ENCODE measurements around the gene REXO5. TPM values are rescaled to one million over a fixed set of nuclear protein-coding genes. Genes with fewer than 3 reads are reported as not detected.
"Not testable (repeated sequence)": the region's sequence is repeated elsewhere in the genome, so short reads cannot be mapped to it uniquely, and the experiment has no call there.

Gene REXO5
- total and polyA plus RNA-seq, 5 donors from 2014 or later: 0.34 to 1.7 (median 1.3) TPM

DNA sequence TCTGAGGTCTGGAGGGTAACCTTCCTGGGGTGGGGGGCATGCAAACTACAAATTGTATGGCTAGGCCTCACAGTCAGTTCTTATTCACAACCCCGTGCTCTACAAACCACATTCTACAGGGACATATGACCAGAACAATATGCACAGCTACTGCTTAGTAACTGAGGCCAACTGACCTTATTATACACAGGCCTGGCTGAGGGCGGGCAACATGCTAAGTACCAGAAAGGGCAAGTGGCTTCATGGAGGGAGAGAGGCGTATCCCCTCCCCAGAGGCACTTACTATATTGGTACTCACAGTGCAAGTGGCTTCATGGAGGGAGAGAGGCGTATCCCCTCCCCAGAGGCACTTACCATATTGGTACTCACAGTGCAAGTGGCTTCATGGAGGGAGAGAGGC lies 54.7 kb downstream of the REXO5 start:
- not testable (repeated sequence) for H3K9me3 Mint-ChIP-seq; H3K27ac ChIP-seq (ENCODE audit: insufficient read depth, low read length, poor library complexity, severe bottlenecking); H3K4me1 ChIP-seq (ENCODE audit: control insufficient read depth, insufficient read depth, low read length, poor library complexity, severe bottlenecking); H3K4me3 Mint-ChIP-seq; H3K27me3 Mint-ChIP-seq; H3K4me3 ChIP-seq (ENCODE audit: low read depth, low read length); DNase-seq; H3K27ac Mint-ChIP-seq; H3K9me3 ChIP-seq (ENCODE audit: control insufficient read depth in 2 of 2, low read length in 2 of 2); H3K27me3 ChIP-seq (ENCODE audit: control insufficient read depth, insufficient read depth, low read length); ATAC-seq (ENCODE audit: low read depth in 2 of 2)
- peaks cover 40% of the 10 kb centered on the region for H3K36me3 Mint-ChIP-seq
- peaks cover 11 to 21% (median 19%) of the 10 kb centered on the region in 4 donors for H3K4me1 Mint-ChIP-seq
- H3K36me3 ChIP-seq (ENCODE audit: control insufficient read depth, insufficient read depth, low read length): peaks cover 17% of the 10 kb centered on the region

DNA sequence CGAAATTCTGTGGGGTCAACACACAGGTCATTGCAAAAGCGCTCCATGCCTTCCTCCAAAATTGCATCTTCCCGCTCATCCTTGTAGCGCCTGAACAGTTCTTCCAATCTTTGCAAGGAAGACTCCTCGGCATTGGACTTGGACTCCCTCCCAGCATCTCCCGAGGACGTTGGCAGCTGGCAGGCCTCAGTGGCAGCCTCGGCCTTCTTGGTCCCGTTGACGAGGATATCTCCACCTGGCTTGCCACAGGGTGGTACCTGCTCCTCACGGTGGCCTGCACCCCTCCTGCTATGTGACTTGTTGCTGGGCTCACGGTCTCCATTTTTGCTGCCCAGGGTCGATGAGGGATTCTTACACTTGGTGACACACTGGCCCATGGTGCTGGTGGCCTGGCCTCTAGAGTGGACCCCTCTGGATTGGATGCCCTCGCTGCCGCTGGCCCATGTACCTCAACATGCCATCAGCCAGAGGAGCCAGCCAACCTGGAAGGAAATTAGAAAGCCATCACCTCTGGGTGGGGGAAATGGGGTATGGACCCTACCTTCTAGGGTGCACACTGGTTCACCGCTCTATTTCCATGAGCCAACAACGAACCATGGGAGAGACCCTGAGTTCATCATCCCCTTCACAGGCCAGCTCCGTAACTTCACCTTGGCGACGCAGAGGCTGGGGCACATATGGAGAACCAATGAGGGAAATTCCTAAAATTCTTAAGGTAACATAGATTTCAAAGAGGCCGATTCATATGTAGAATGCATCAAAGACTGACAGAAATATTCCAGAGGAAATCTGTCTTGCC lies 56.0 kb downstream of the REXO5 start:
- Mint-ChIP-seq H3K4me1 (peaks cover 11 to 28% (median 26%) of the 10 kb centered on the region in 4 donors), H3K4me3 (peak overlapping the region in 1 of 4 donors; percentile 54), H3K36me3 (peaks cover 34% of the 10 kb centered on the region), H3K9me3 (no peaks in the 10 kb centered on the region), H3K27me3 (no peaks in the 10 kb centered on the region), H3K27ac (peak overlapping the region in 2 of 3 donors; percentile 42 to 82)
- DNase-seq (no peak), ATAC-seq (ENCODE audit: low read depth in 2 of 2) (no peak)
- Histone ChIP-seq H3K36me3 (ENCODE audit: control insufficient read depth, insufficient read depth, low read length) (peaks cover 17% of the 10 kb centered on the region), H3K9me3 (ENCODE audit: control insufficient read depth in 2 of 2, low read length in 2 of 2) (no peaks in the 10 kb centered on the region), H3K4me3 (ENCODE audit: low read depth, low read length) (no peak overlapping the region), H3K27me3 (ENCODE audit: control insufficient read depth, insufficient read depth, low read length) (no peaks in the 10 kb centered on the region), H3K27ac (ENCODE audit: insufficient read depth, low read length, poor library complexity, severe bottlenecking) (no peak overlapping the region), H3K4me1 (ENCODE audit: control insufficient read depth, insufficient read depth, low read length, poor library complexity, severe bottlenecking) (no peaks in the 10 kb centered on the region)

- not testable (repeated sequence) for H3K27me3 Mint-ChIP-seq; H3K9me3 Mint-ChIP-seq; H3K4me3 Mint-ChIP-seq; ATAC-seq (ENCODE audit: low read depth in 2 of 2); H3K27ac ChIP-seq (ENCODE audit: insufficient read depth, low read length, poor library complexity, severe bottlenecking); H3K27me3 ChIP-seq (ENCODE audit: control insufficient read depth, insufficient read depth, low read length); H3K9me3 ChIP-seq (ENCODE audit: control insufficient read depth in 2 of 2, low read length in 2 of 2); H3K4me1 ChIP-seq (ENCODE audit: control insufficient read depth, insufficient read depth, low read length, poor library complexity, severe bottlenecking); H3K4me3 ChIP-seq (ENCODE audit: low read depth, low read length); DNase-seq
- H3K36me3 ChIP-seq (ENCODE audit: control insufficient read depth, insufficient read depth, low read length): peaks cover 17% of the 10 kb centered on the region
- Mint-ChIP-seq H3K4me1 (peaks cover 11 to 31% (median 27%) of the 10 kb centered on the region in 4 donors), H3K27ac (peak overlapping the region in 2 of 3 donors; percentile 11 to 54), H3K36me3 (peaks cover 39% of the 10 kb centered on the region)
Measured at GRCh38 chr16:20864376-20864775, 58.0 kb downstream of the REXO5 start.

DNA sequence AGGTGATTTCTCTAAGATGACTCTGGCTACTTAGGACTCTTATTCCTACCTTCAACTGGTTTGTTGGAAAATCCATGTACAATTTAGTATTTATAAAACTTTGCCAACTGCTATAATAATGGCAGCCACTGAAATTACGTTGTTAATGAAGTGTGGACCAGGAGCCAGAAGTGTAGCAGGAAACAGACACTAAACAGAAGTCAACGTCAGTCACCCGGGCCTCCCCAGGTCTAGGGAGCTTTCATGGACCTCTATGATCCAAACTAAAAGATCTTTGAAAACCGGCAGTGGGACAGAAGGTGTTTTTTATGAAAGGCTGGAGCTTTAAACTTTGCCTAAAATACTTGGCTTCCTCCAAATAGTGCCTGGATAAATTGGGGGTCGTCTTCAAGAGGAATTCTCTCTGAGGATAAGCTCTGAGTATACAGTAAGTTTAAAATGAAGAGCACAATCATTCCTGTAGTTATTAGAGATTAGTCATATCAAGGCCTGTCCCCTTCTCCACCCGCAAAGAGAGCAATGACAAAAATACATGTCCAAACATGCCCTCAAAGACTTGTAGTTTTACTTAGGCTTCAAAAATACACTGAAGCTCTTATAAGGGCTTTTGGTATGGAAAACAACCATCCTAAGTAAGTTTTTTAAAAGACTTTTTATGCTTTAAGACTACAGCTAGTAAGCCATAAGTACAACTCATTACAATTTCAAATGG lies 59.2 kb downstream of the REXO5 start:
- no peak for ATAC-seq (ENCODE audit: low read depth in 2 of 2)
- no peaks in the 10 kb centered on the region for H3K4me1 ChIP-seq (ENCODE audit: control insufficient read depth, insufficient read depth, low read length, poor library complexity, severe bottlenecking)
- H3K36me3 ChIP-seq (ENCODE audit: control insufficient read depth, insufficient read depth, low read length): peaks cover 10% of the 10 kb centered on the region
- H3K4me3 Mint-ChIP-seq: no peak overlapping the region
- peak in 1 of 3 donors; percentile 52 for DNase-seq
- H3K4me3 ChIP-seq (ENCODE audit: low read depth, low read length): no peak overlapping the region
- no peaks in the 10 kb centered on the region for H3K9me3 ChIP-seq (ENCODE audit: control insufficient read depth in 2 of 2, low read length in 2 of 2)
- H3K36me3 Mint-ChIP-seq: peaks cover 30% of the 10 kb centered on the region
- no peaks in the 10 kb centered on the region for H3K27me3 ChIP-seq (ENCODE audit: control insufficient read depth, insufficient read depth, low read length)
- H3K27ac ChIP-seq (ENCODE audit: insufficient read depth, low read length, poor library complexity, severe bottlenecking): no peak overlapping the region
- no peak overlapping the region for H3K27ac Mint-ChIP-seq
- peaks cover 11 to 28% (median 27%) of the 10 kb centered on the region in 4 donors for H3K4me1 Mint-ChIP-seq
- no peaks in the 10 kb centered on the region for H3K27me3 Mint-ChIP-seq
- no peaks in the 10 kb centered on the region for H3K9me3 Mint-ChIP-seq

DNA sequence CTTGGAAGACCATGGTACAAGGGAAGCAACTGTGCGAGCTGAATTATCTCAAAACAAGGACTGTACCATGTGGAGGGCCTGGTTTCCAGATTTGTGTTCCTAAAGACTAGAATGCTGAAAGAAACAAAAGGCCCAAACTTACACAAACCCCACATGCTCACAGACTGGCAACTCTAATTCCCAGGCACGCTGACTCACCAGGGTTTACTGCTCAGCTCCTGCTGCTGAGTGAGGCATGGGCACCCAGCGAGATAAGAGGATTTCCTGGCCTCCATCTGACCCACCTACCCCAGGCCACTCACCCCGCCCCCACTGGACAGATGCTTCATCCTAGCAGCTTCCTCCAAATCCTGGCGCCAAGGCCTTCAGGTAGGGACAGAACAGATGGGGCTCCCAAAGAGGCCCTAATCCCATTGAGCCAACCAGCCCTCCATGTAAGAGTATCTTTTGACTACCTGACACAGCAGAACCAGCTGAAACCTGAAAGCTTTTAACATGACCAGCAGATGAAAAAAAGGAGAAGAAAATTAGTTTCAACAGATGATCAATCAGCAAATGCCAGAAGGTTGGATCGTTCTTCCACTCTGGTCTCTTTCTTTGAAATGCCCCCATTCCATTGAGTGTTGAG lies 59.9 kb downstream of the REXO5 start:
- no peak overlapping the region for H3K4me3 Mint-ChIP-seq
- H3K4me1 Mint-ChIP-seq: peaks cover 11 to 28% (median 27%) of the 10 kb centered on the region in 4 donors

DNA sequence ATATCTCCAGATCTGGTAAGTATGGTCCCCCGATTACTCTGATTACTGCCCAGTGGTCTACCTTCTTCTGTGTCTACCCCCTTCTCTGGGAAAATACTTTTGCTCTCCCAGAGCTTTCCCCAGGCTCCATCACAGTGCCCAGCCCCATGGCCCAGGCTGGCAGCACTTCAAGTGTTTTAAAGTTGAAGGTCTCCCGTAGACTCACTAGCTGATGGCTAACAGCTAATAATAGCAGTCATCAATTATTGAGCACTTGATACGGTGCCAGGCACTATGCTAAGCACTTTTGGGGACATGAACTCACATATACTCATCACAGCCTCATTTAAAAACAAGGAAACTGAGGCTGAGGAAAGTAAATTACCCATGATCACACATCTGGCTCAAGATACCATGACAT lies 60.5 kb downstream of the REXO5 start:
- no peaks in the 10 kb centered on the region for H3K27me3 ChIP-seq (ENCODE audit: control insufficient read depth, insufficient read depth, low read length)
- H3K4me1 ChIP-seq (ENCODE audit: control insufficient read depth, insufficient read depth, low read length, poor library complexity, severe bottlenecking): no peaks in the 10 kb centered on the region
- no peak for DNase-seq
- H3K27ac Mint-ChIP-seq: no peak overlapping the region
- H3K4me3 ChIP-seq (ENCODE audit: low read depth, low read length): no peak overlapping the region
- peaks cover 25% of the 10 kb centered on the region for H3K36me3 Mint-ChIP-seq
- peaks cover 5% of the 10 kb centered on the region for H3K36me3 ChIP-seq (ENCODE audit: control insufficient read depth, insufficient read depth, low read length)
- H3K27me3 Mint-ChIP-seq: no peaks in the 10 kb centered on the region
- peaks cover 13 to 30% (median 29%) of the 10 kb centered on the region in 4 donors for H3K4me1 Mint-ChIP-seq
- H3K9me3 Mint-ChIP-seq: no peaks in the 10 kb centered on the region
- ATAC-seq (ENCODE audit: low read depth in 2 of 2): no peak
- no peak overlapping the region for H3K4me3 Mint-ChIP-seq
- no peak overlapping the region for H3K27ac ChIP-seq (ENCODE audit: insufficient read depth, low read length, poor library complexity, severe bottlenecking)
- H3K9me3 ChIP-seq (ENCODE audit: control insufficient read depth in 2 of 2, low read length in 2 of 2): no peaks in the 10 kb centered on the region

More for the DNA sequence above, 59.9 kb downstream of the REXO5 start:
- H3K9me3 Mint-ChIP-seq: no peaks in the 10 kb centered on the region
- no peak for ATAC-seq (ENCODE audit: low read depth in 2 of 2)
- peaks cover 30% of the 10 kb centered on the region for H3K36me3 Mint-ChIP-seq
- Histone ChIP-seq H3K4me3 (ENCODE audit: low read depth, low read length) (no peak overlapping the region), H3K27ac (ENCODE audit: insufficient read depth, low read length, poor library complexity, severe bottlenecking) (no peak overlapping the region), H3K4me1 (ENCODE audit: control insufficient read depth, insufficient read depth, low read length, poor library complexity, severe bottlenecking) (no peaks in the 10 kb centered on the region), H3K27me3 (ENCODE audit: control insufficient read depth, insufficient read depth, low read length) (no peaks in the 10 kb centered on the region), H3K9me3 (ENCODE audit: control insufficient read depth in 2 of 2, low read length in 2 of 2) (no peaks in the 10 kb centered on the region), H3K36me3 (ENCODE audit: control insufficient read depth, insufficient read depth, low read length) (peaks cover 9% of the 10 kb centered on the region)
- H3K27ac Mint-ChIP-seq: peak overlapping the region in 1 of 3 donors; percentile 10
- no peak for DNase-seq
- no peaks in the 10 kb centered on the region for H3K27me3 Mint-ChIP-seq

DNA sequence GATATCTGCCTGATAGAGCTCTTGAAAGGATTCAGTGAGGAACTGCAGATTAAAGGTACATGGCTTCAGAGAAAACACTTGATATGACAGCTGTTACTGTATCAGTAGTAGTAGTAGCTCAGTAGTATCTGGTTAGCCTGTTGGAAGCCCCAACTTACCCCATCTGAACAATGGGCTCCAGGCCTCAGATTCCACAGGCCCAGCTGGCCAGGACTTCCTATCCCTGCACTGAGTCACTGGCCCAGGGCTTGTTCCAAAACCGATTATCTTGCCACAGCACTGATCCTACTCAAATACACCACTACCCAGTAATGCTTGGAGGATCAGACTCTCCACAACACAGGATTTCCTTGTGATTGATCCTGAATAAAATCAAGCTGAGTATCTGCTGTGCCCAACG lies 61.3 kb downstream of the REXO5 start:
- Mint-ChIP-seq H3K4me1 (peaks cover 16 to 33% (median 30%) of the 10 kb centered on the region in 4 donors), H3K36me3 (peaks cover 20% of the 10 kb centered on the region), H3K4me3 (no peak overlapping the region), H3K9me3 (no peaks in the 10 kb centered on the region), H3K27ac (no peak overlapping the region), H3K27me3 (no peaks in the 10 kb centered on the region)
- H3K9me3 ChIP-seq (ENCODE audit: control insufficient read depth in 2 of 2, low read length in 2 of 2): no peaks in the 10 kb centered on the region
- H3K4me1 ChIP-seq (ENCODE audit: control insufficient read depth, insufficient read depth, low read length, poor library complexity, severe bottlenecking): no peaks in the 10 kb centered on the region
- H3K27me3 ChIP-seq (ENCODE audit: control insufficient read depth, insufficient read depth, low read length): no peaks in the 10 kb centered on the region
- H3K4me3 ChIP-seq (ENCODE audit: low read depth, low read length): no peak overlapping the region
- ATAC-seq (ENCODE audit: low read depth in 2 of 2): no peak
- no peak overlapping the region for H3K27ac ChIP-seq (ENCODE audit: insufficient read depth, low read length, poor library complexity, severe bottlenecking)
- H3K36me3 ChIP-seq (ENCODE audit: control insufficient read depth, insufficient read depth, low read length): no peaks in the 10 kb centered on the region
- no peak for DNase-seq
